Activated CD8-positive, alpha-beta memory T cell treated with anti-CD3 and anti-CD28 coated beads for 36 hours (primary cell): Measurements from ENCODE around the gene PTGER4. TPM values are rescaled to one million over a fixed set of nuclear protein-coding genes. Genes with fewer than 3 reads are reported as not detected.
"Not testable (repeated sequence)": the region's sequence is repeated elsewhere in the genome, so short reads cannot be mapped to it uniquely, and the experiment has no call there.

Experiments
- CTCF ChIA-PET: fragments of 350-600 bp; sonication (Branson Sonifier 250); formaldehyde crosslinking; loops from one replicate; lab custom pipeline; 2021; ENCODE audit warnings: antibody characterized with exemption; lab: Charles Lee
- POLR2A ChIA-PET: fragments of 350-600 bp; sonication (Branson Sonifier 250); formaldehyde crosslinking; loops from one replicate; lab custom pipeline; 2021; ENCODE audit warnings: antibody characterized with exemption; lab: Charles Lee
- total RNA-seq, 2 experiments: library from RNA; stranded (reverse); gene quantifications; one replicate each; pipeline ENCODE4 v1.2.3, GENCODE V29; 2021

PTGER4 gene
- total RNA-seq: 10 to 100 TPM; 39.9 to 42.0 TPM

- CTCF ChIA-PET: interaction anchor here (0.8 to 1.4 kb wide), 2 partner anchors 171 to 242 kb away, joined by 3 to 4 read pairs; no protein-coding TSS in a partner anchor
- POLR2A ChIA-PET: interaction anchor here (0.6 to 1.9 kb wide), 5 partner anchors 52 to 303 kb away, joined by 3 to 6 read pairs (median 3); no protein-coding TSS in a partner anchor
Observed at GRCh38 chr5:40679913-40680681, at the start of gene PTGER4. Gene PTGER4 (plus strand): TSS chr5:40679915. CDS start chr5:40680994, 1,079 bp downstream.

GRCh38 chr5:40630126-40630525 lies 49.6 kb upstream of the PTGER4 start:
- ChIA-PET POLR2A (no interaction called here), CTCF (no interaction called here)

- CTCF ChIA-PET: interaction anchor here (1.2 kb wide), 1 partner anchor 28 kb away, joined by 3 read pairs; no protein-coding TSS in a partner anchor
- POLR2A ChIA-PET: no interaction called here
Observed at GRCh38 chr5:40631236-40631635, 48.5 kb upstream of the PTGER4 start.

GRCh38 chr5:40634154-40634553 lies 45.6 kb upstream of the PTGER4 start:
- ChIA-PET CTCF (no interaction called here), POLR2A (no interaction called here)

GRCh38 chr5:40634593-40634992 lies 45.1 kb upstream of the PTGER4 start:
- ChIA-PET POLR2A (no interaction called here), CTCF (no interaction called here)

- POLR2A ChIA-PET: not testable (repeated sequence)
Observed at GRCh38 chr5:40639531-40639930, 40.2 kb upstream of the PTGER4 start.

GRCh38 chr5:40646266-40646665 lies 33.4 kb upstream of the PTGER4 start:
- ChIA-PET CTCF (no interaction called here), POLR2A (no interaction called here)

More at GRCh38 chr5:40639531-40639930, 40.2 kb upstream of the PTGER4 start:
- CTCF ChIA-PET: not testable (repeated sequence)

- ChIA-PET CTCF (no interaction called here), POLR2A (no interaction called here)
Observed at GRCh38 chr5:40648150-40648549, 31.6 kb upstream of the PTGER4 start.

- POLR2A ChIA-PET: no interaction called here
- CTCF ChIA-PET: no interaction called here
Observed at GRCh38 chr5:40649463-40650030, 30.2 kb upstream of the PTGER4 start.

- ChIA-PET POLR2A (no interaction called here), CTCF (no interaction called here)
Observed at GRCh38 chr5:40651201-40651600, 28.5 kb upstream of the PTGER4 start.

GRCh38 chr5:40652441-40653220 lies 27.1 kb upstream of the PTGER4 start:
- POLR2A ChIA-PET: interaction anchor here (0.6 kb wide), 3 partner anchors 26 to 99 kb away, joined by 3 to 7 read pairs (median 6); no protein-coding TSS in a partner anchor

GRCh38 chr5:40653221-40654022 lies 26.3 kb upstream of the PTGER4 start:
- CTCF ChIA-PET: interaction anchor here (0.7 to 1.3 kb wide), 2 partner anchors 28 to 64 kb away, joined by 3 read pairs; no protein-coding TSS in a partner anchor
- POLR2A ChIA-PET: interaction anchor here (0.6 to 1.1 kb wide), 2 partner anchors 29 to 58 kb away, joined by 3 read pairs; no protein-coding TSS in a partner anchor

More at GRCh38 chr5:40652441-40653220, 27.1 kb upstream of the PTGER4 start:
- CTCF ChIA-PET: interaction anchor here (0.7 to 1.3 kb wide), 2 partner anchors 29 to 64 kb away, joined by 3 read pairs; no protein-coding TSS in a partner anchor

GRCh38 chr5:40654377-40654991 lies 25.2 kb upstream of the PTGER4 start:
- ChIA-PET POLR2A (interaction anchor here (1.1 kb wide), 1 partner anchor 27 kb away, joined by 3 read pairs; no protein-coding TSS in a partner anchor), CTCF (no interaction called here)

- ChIA-PET POLR2A (interaction anchor here (0.7 to 1.0 kb wide), 2 partner anchors 21 to 326 kb away, joined by 3 to 4 read pairs; no protein-coding TSS in a partner anchor), CTCF (no interaction called here)
Observed at GRCh38 chr5:40655138-40655537, 24.6 kb upstream of the PTGER4 start.

GRCh38 chr5:40656091-40656490 lies 23.6 kb upstream of the PTGER4 start:
- POLR2A ChIA-PET: interaction anchor here (1.0 kb wide), 1 partner anchor 20 kb away, joined by 3 read pairs; no protein-coding TSS in a partner anchor

GRCh38 chr5:40656766-40657165 lies 22.9 kb upstream of the PTGER4 start:
- POLR2A ChIA-PET: no interaction called here
- CTCF ChIA-PET: no interaction called here

More at GRCh38 chr5:40656091-40656490, 23.6 kb upstream of the PTGER4 start:
- CTCF ChIA-PET: not testable (repeated sequence)

- POLR2A ChIA-PET: no interaction called here
- CTCF ChIA-PET: no interaction called here
Observed at GRCh38 chr5:40660751-40661150, 19.0 kb upstream of the PTGER4 start.
